PC-9 (cell line): Measurements from ENCODE around the gene CCDC34. TPM values are rescaled to one million over a fixed set of nuclear protein-coding genes. Genes with fewer than 3 reads are reported as not detected.

ENCODE experiments used
- BruUV-seq: library from RNA; stranded (reverse); fragments of 400-500 nt; replicated peaks from 2 replicates; lab custom pipeline; 2021; lab: Mats Ljungman, UMichigan
- CTCF ChIA-PET: fragments of 300-600 bp; sonication (Branson Sonifier 250); formaldehyde crosslinking; loops from one replicate; lab custom pipeline; 2022; ENCODE audit warnings: antibody characterized with exemption; lab: Charles Lee
- POLR2A ChIA-PET: fragments of 300-600 bp; sonication (Branson Sonifier 250); formaldehyde crosslinking; loops from one replicate; lab custom pipeline; 2022; ENCODE audit warnings: antibody characterized with exemption; ENCODE audit not compliant: unreplicated experiment; lab: Charles Lee
- DNase-seq, 2 experiments: peaks; one replicate each; pipeline versions ENCODE4 v3.0.0 to v3.0.0-alpha.2; 2015 to 2022; ENCODE audit warnings: mixed read lengths in 1 of 2
- H2AFZ ChIP-seq: fragments of 200-600 bp; sonication (generic); 2 replicates; pipeline ENCODE4 v1.8.1; 2017; ENCODE audit warnings: antibody characterized with exemption
- H3F3A ChIP-seq: fragments of 200-600 bp; sonication (generic); 2 replicates; pipeline ENCODE4 v1.8.1; 2017; ENCODE audit warnings: antibody characterized with exemption, mild to moderate bottlenecking, low read depth; ENCODE audit not compliant: insufficient read depth
- H3K27ac ChIP-seq: fragments of 200-600 bp; sonication (generic); 2 replicates; pipeline ENCODE4 v1.6.1; 2016; ENCODE audit warnings: mixed run types
- H3K27me3 ChIP-seq: fragments of 200-600 bp; sonication (generic); 2 replicates; pipeline ENCODE4 v1.6.1; 2016; ENCODE audit warnings: low read depth, mixed run types; ENCODE audit not compliant: insufficient read depth
- H3K36me3 ChIP-seq: fragments of 200-600 bp; sonication (generic); 2 replicates; pipeline ENCODE4 v1.6.1; 2016; ENCODE audit warnings: low read depth, mixed run types
- H3K4me1 ChIP-seq: fragments of 200-600 bp; sonication (generic); replicated peaks from 2 replicates; pipeline ENCODE4 v1.6.1; 2016; ENCODE audit warnings: mixed run types; ENCODE audit not compliant: insufficient read depth
- H3K4me2 ChIP-seq: fragments of 200-600 bp; sonication (generic); 2 replicates; pipeline ENCODE4 v1.6.1; 2017; ENCODE audit warnings: mixed run types
- H3K4me3 ChIP-seq: fragments of 200-600 bp; sonication (generic); 2 replicates; pipeline ENCODE4 v1.6.1; 2016; ENCODE audit warnings: mixed run types
- H3K79me2 ChIP-seq: fragments of 200-600 bp; sonication (generic); 2 replicates; pipeline ENCODE4 v1.6.1; 2017; ENCODE audit warnings: low read depth, mixed run types
- H3K9me2 ChIP-seq: fragments of 200-600 bp; sonication (generic); 2 replicates; pipeline ENCODE4 v1.8.1; 2017; ENCODE audit warnings: mild to moderate bottlenecking; ENCODE audit not compliant: insufficient read depth
- H3K9me3 ChIP-seq: fragments of 200-600 bp; sonication (generic); 2 replicates; pipeline ENCODE4 v1.8.1; 2016; ENCODE audit warnings: low read depth; ENCODE audit not compliant: insufficient read depth
- H4K20me1 ChIP-seq: fragments of 200-600 bp; sonication (generic); 2 replicates; pipeline ENCODE4 v1.8.1; 2017; ENCODE audit not compliant: insufficient read depth
- EZH2 ChIP-seq: fragments of 200-600 bp; sonication (generic); IDR thresholded peaks from 2 replicates; pipeline ENCODE4 v1.8.0; 2017; ENCODE audit warnings: antibody characterized with exemption, low read depth
- intact Hi-C: fragments of 100-400 bp; cut with micrococcal nuclease; formaldehyde crosslinking; loops from one replicate; pipeline ENCODE4 v1.10.0; 2022; ENCODE audit not compliant: unreplicated experiment
- total RNA-seq: library from RNA; stranded (reverse); gene quantifications from 2 replicates; pipeline ENCODE4 v1.2.3, GENCODE V29; 2021
- TF ChIP-seq, protein P1 (sequence below): fragments of 200-600 bp; sonication (generic); conservative IDR thresholded peaks from 2 replicates; pipeline ENCODE4 v1.6.1; 2017; ENCODE audit warnings: mixed run types, antibody characterized with exemption, mild to moderate bottlenecking, moderate library complexity

Gene CCDC34
- total RNA-seq, 1 experiment from 2014 or later = 33.6 TPM

DNA sequence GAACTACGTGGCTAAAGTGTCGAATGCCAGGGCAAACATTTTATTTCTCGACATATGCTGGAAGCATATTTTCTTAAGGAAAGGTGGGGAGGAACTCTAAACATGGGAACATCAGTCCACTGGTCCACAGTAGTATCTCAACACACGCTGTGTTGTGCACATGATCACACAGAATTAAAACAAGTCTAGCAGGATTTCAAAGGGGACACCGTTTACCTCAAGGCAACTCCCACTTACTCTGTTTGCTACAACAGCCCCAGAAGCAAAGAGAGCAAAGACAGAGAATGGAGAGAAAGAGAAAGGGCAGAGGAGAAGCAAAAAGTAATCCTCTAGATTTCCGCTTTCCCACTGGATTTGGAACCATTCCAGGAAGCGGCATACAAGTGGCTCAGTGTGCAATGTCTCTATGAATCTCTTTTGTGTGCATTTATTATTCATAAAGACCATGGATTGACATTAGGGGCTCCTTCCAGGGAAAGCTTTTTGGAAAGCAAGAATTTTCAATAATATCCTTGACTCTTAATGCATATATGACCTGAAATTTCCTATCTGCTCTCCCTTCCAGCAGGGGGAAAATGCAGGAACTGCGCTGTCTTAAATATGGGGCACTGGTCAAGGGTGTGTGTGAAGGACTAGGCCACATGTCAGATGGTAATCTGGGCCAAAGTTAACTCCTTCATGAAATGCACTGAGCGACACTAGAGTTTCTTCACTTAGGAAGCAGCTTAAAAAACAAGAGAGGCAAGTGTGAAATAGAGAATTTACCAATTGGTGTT lies 34.8 kb upstream of the CCDC34 start:
- peaks cover 43% of the 10 kb centered on the region for H3K79me2 ChIP-seq
- H3K4me1 ChIP-seq = peaks cover 82% of the 10 kb centered on the region
- no peak overlapping the region for H2AFZ ChIP-seq
- no peaks in the 10 kb centered on the region for H3K9me3 ChIP-seq
- H3F3A ChIP-seq = peaks cover 51% of the 10 kb centered on the region
- CTCF ChIA-PET = no interaction called here
- no peaks in the 10 kb centered on the region for H3K36me3 ChIP-seq
- H3K4me3 ChIP-seq = no peak overlapping the region
- BruUV-seq = no TSS peak
- intact Hi-C loops = loop anchor here (10.0 kb wide), 1 partner anchor 183 kb away; no protein-coding TSS in a partner anchor
- H3K9me2 ChIP-seq = no peaks in the 10 kb centered on the region
- no peaks in the 10 kb centered on the region for H3K27me3 ChIP-seq
- H3K27ac ChIP-seq = no peak overlapping the region
- DNase-seq = no peak
- no peak overlapping the region for H3K4me2 ChIP-seq
- no peaks in the 10 kb centered on the region for H4K20me1 ChIP-seq
- TF ChIP-seq, protein P1, sequence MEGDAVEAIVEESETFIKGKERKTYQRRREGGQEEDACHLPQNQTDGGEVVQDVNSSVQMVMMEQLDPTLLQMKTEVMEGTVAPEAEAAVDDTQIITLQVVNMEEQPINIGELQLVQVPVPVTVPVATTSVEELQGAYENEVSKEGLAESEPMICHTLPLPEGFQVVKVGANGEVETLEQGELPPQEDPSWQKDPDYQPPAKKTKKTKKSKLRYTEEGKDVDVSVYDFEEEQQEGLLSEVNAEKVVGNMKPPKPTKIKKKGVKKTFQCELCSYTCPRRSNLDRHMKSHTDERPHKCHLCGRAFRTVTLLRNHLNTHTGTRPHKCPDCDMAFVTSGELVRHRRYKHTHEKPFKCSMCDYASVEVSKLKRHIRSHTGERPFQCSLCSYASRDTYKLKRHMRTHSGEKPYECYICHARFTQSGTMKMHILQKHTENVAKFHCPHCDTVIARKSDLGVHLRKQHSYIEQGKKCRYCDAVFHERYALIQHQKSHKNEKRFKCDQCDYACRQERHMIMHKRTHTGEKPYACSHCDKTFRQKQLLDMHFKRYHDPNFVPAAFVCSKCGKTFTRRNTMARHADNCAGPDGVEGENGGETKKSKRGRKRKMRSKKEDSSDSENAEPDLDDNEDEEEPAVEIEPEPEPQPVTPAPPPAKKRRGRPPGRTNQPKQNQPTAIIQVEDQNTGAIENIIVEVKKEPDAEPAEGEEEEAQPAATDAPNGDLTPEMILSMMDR = no peak
- TF ChIP-seq EZH2 = no peak
- POLR2A ChIA-PET = interaction anchor here (0.7 kb wide), 1 partner anchor 66 kb away, joined by 4 read pairs; no protein-coding TSS in a partner anchor

GRCh38 chr11:27396259-27396839 lies 33.3 kb upstream of the CCDC34 start:
- peaks cover 82% of the 10 kb centered on the region for H3K4me1 ChIP-seq
- TF ChIP-seq, protein P1 = no peak
- TF ChIP-seq EZH2 = no peak
- H4K20me1 ChIP-seq = no peaks in the 10 kb centered on the region
- peak overlapping the region; percentile 68 for H3K27ac ChIP-seq
- no peak for DNase-seq
- ChIA-PET POLR2A (no interaction called here), CTCF (no interaction called here)
- no peak overlapping the region for H2AFZ ChIP-seq
- no peaks in the 10 kb centered on the region for H3K36me3 ChIP-seq
- no peaks in the 10 kb centered on the region for H3K9me3 ChIP-seq
- H3K9me2 ChIP-seq = no peaks in the 10 kb centered on the region
- peaks cover 51% of the 10 kb centered on the region for H3F3A ChIP-seq
- no TSS peak for BruUV-seq
- intact Hi-C loops = loop anchor here (10.0 kb wide), 1 partner anchor 182 kb away; no protein-coding TSS in a partner anchor
- no peak overlapping the region for H3K4me3 ChIP-seq
- H3K79me2 ChIP-seq = peaks cover 53% of the 10 kb centered on the region
- peak overlapping the region; percentile 59; the same call in 1 of the 2 replicates for H3K4me2 ChIP-seq
- no peaks in the 10 kb centered on the region for H3K27me3 ChIP-seq

GRCh38 chr11:27395556-27396258 lies 32.7 kb upstream of the CCDC34 start:
- POLR2A ChIA-PET = interaction anchor here (0.6 kb wide), 1 partner anchor 545 kb away, joined by 5 read pairs; no protein-coding TSS in a partner anchor
- H3K9me3 ChIP-seq = no peaks in the 10 kb centered on the region

More at GRCh38 chr11:27395556-27396258, 32.7 kb upstream of the CCDC34 start:
- Histone ChIP-seq H3K4me1 (peaks cover 82% of the 10 kb centered on the region), H3K9me2 (no peaks in the 10 kb centered on the region), H3K27me3 (no peaks in the 10 kb centered on the region), H3K36me3 (no peaks in the 10 kb centered on the region), H2AFZ (no peak overlapping the region), H3K27ac (peak overlapping the region; percentile 68), H3F3A (peaks cover 47% of the 10 kb centered on the region), H3K4me3 (no peak overlapping the region), H4K20me1 (no peaks in the 10 kb centered on the region), H3K4me2 (peak overlapping the region; percentile 59), H3K79me2 (peaks cover 49% of the 10 kb centered on the region)
- DNase-seq = peak; percentile 19 to 79
- CTCF ChIA-PET = no interaction called here
- TF ChIP-seq EZH2 = no peak
- TF ChIP-seq, protein P1 = no peak
- no TSS peak for BruUV-seq
- intact Hi-C loops = loop anchor here (10.0 kb wide), 1 partner anchor 181 kb away; no protein-coding TSS in a partner anchor
